SK-N-SH treated with all-trans-retinoic acid at 6 μM for 48 hours (cell line): Measurements from ENCODE around the gene SLC4A1AP.
A peak's percentile ranks its signal among the peaks of the same experiment; 100 is the strongest.

ENCODE experiments used
- ATAC-seq: fragments of 200-7000 bp; cut with Tn5 transposase; 3 replicates; pipeline ENCODE4 v1.9.1; 2020; ENCODE audit warnings: mild to moderate bottlenecking, moderate library complexity
- ARNTL ChIP-seq: fragments of 450-650 bp; formaldehyde crosslinking; IDR thresholded peaks from 2 replicates; pipeline ENCODE4 v1.5.0; 2020; ENCODE audit warnings: low read depth, mild to moderate bottlenecking, moderate library complexity, borderline replicate concordance
- CREB5 ChIP-seq: fragments of 250-450 bp; sonication (Bioruptor Pico); IDR thresholded peaks from 2 replicates; pipeline ENCODE4 v1.5.1; 2020; ENCODE audit warnings: low read depth, mild to moderate bottlenecking, moderate library complexity
- CSRNP3 ChIP-seq: fragments of 250-450 bp; sonication (Bioruptor Pico); IDR thresholded peaks from 2 replicates; pipeline ENCODE4 v1.5.1; 2021; ENCODE audit warnings: mild to moderate bottlenecking, moderate library complexity
- GLIS3 ChIP-seq: fragments of 250-450 bp; sonication (Bioruptor Pico); IDR thresholded peaks from 2 replicates; pipeline ENCODE4 v1.5.0; 2020; ENCODE audit warnings: mild to moderate bottlenecking, moderate library complexity
- ISL1 ChIP-seq: fragments of 250-450 bp; sonication (Bioruptor Pico); IDR thresholded peaks from 2 replicates; pipeline ENCODE4 v2.1.2; 2022; ENCODE audit warnings: mild to moderate bottlenecking, moderate library complexity
- POU6F1 ChIP-seq: fragments of 250-450 bp; sonication (Bioruptor Pico); IDR thresholded peaks from 2 replicates; pipeline ENCODE4 v1.8.0; 2021; ENCODE audit warnings: low read depth, mild to moderate bottlenecking, moderate library complexity, borderline replicate concordance
- PPARA ChIP-seq: fragments of 250-450 bp; sonication (Bioruptor Pico); IDR thresholded peaks from 2 replicates; pipeline ENCODE4 v1.5.0; 2020; ENCODE audit warnings: mild to moderate bottlenecking, borderline replicate concordance
- RARB ChIP-seq: fragments of 250-450 bp; sonication (Bioruptor Pico); IDR thresholded peaks from 2 replicates; pipeline ENCODE4 v1.8.0; 2021; ENCODE audit warnings: mild to moderate bottlenecking, moderate library complexity
- TCF4 ChIP-seq: fragments of 250-450 bp; sonication (Bioruptor Pico); IDR thresholded peaks from 2 replicates; pipeline ENCODE4 v1.8.0; 2021; ENCODE audit warnings: mild to moderate bottlenecking, moderate library complexity, borderline replicate concordance
- TOX ChIP-seq: fragments of 250-450 bp; sonication (Bioruptor Pico); IDR thresholded peaks from 2 replicates; pipeline ENCODE4 v1.8.0; 2021; ENCODE audit warnings: mild to moderate bottlenecking, moderate library complexity, borderline replicate concordance
- TSHZ2 ChIP-seq: fragments of 250-450 bp; sonication (Bioruptor Pico); IDR thresholded peaks from 2 replicates; pipeline ENCODE4 v1.5.0; 2020; ENCODE audit warnings: mild to moderate bottlenecking, moderate library complexity
- ZC3H10 ChIP-seq: fragments of 250-450 bp; sonication (Bioruptor Pico); IDR thresholded peaks from 2 replicates; pipeline ENCODE4 v1.5.1; 2021; ENCODE audit warnings: mild to moderate bottlenecking, moderate library complexity
- ZFP3 ChIP-seq: fragments of 250-450 bp; sonication (Bioruptor Pico); IDR thresholded peaks from 2 replicates; pipeline ENCODE4 v1.5.0; 2020; ENCODE audit warnings: mild to moderate bottlenecking, moderate library complexity
- ZFP30 ChIP-seq: fragments of 450-650 bp; formaldehyde crosslinking; IDR thresholded peaks from 2 replicates; pipeline ENCODE4 v1.5.0; 2022; ENCODE audit warnings: mild to moderate bottlenecking, moderate library complexity
- ZNF70 ChIP-seq: fragments of 450-650 bp; formaldehyde crosslinking; IDR thresholded peaks from 2 replicates; pipeline ENCODE4 v1.5.0; 2020; ENCODE audit warnings: mild to moderate bottlenecking, moderate library complexity

Gene SLC4A1AP

GRCh38 chr2:27652790-27653189 is 10.9 kb upstream of the SLC4A1AP start:
- ATAC-seq, result no peak
- TF ChIP-seq RARB (CRISPR knock-in tag) (no peak), ZNF70 (CRISPR knock-in tag) (no peak), ZFP3 (CRISPR knock-in tag) (no peak), TSHZ2 (CRISPR knock-in tag) (no peak), ZFP30 (CRISPR knock-in tag) (no peak), CREB5 (no peak), ARNTL (no peak), TCF4 (CRISPR knock-in tag) (no peak), ZC3H10 (no peak), POU6F1 (CRISPR knock-in tag) (no peak), PPARA (no peak), GLIS3 (no peak)

- peak; percentile 53 for ATAC-seq
Measured at GRCh38 chr2:27653397-27653796, 10.3 kb upstream of the SLC4A1AP start.

GRCh38 chr2:27655155-27655951 is 8.3 kb upstream of the SLC4A1AP start:
- no peak for ATAC-seq
- TF ChIP-seq TOX, result no peak
- TF ChIP-seq ZNF70 (CRISPR knock-in tag), result no peak

More at GRCh38 chr2:27653397-27653796, 10.3 kb upstream of the SLC4A1AP start:
- no peak for TF ChIP-seq TSHZ2 (CRISPR knock-in tag)

GRCh38 chr2:27661371-27661770 is 2.3 kb upstream of the SLC4A1AP start:
- no peak for TF ChIP-seq ZC3H10
- no peak for TF ChIP-seq CSRNP3
- TF ChIP-seq CREB5, result no peak
- no peak for TF ChIP-seq PPARA
- no peak for TF ChIP-seq ISL1 (CRISPR knock-in tag)
- no peak for TF ChIP-seq TSHZ2 (CRISPR knock-in tag)
- no peak for TF ChIP-seq ZFP30 (CRISPR knock-in tag)
- no peak for TF ChIP-seq RARB (CRISPR knock-in tag)
- TF ChIP-seq ARNTL, result no peak
- ATAC-seq, result no peak
